Stomach smooth muscle (tissue), 2 donors: ENCODE results near the gene NEUROD2.

Experiments used
- H3K27ac ChIP-seq: one replicate; pipeline ENCODE4 v1.7.0; 2013; ENCODE audit warnings: mild to moderate bottlenecking, low read length, inconsistent platforms
- H3K27me3 ChIP-seq, 2 donors: one replicate each; pipeline ENCODE4 v1.7.0; 2013; ENCODE audit warnings: low read length in 2 of 2; ENCODE audit not compliant: insufficient read depth in 2 of 2, control insufficient read depth in 1 of 2
- H3K36me3 ChIP-seq, 2 donors: one replicate each; pipeline ENCODE4 v1.7.0; 2013; ENCODE audit warnings: low read length in 2 of 2; ENCODE audit not compliant: control insufficient read depth in 2 of 2, insufficient read depth in 2 of 2
- H3K4me1 ChIP-seq: one replicate; pipeline ENCODE4 v1.7.0; 2013; ENCODE audit warnings: low read length; ENCODE audit not compliant: control insufficient read depth, insufficient read depth
- H3K4me3 ChIP-seq, 2 donors: one replicate each; pipeline ENCODE4 v1.7.0; 2013; ENCODE audit warnings: low read length in 2 of 2
- H3K9ac ChIP-seq, 2 donors: one replicate each; pipeline ENCODE4 v1.7.0; 2013; ENCODE audit warnings: low read length in 2 of 2, mild to moderate bottlenecking in 1 of 2
- H3K9me3 ChIP-seq, 2 donors: one replicate each; pipeline ENCODE4 v1.7.0; 2013; ENCODE audit warnings: low read length in 2 of 2; ENCODE audit not compliant: control insufficient read depth in 2 of 2
- donor health status: healthy.
- donor health status: Pancreatic carcinoma.

The NEUROD2 gene

GRCh38 chr17:39607851-39608130 is at the start of gene NEUROD2:
Gene NEUROD2 (minus strand): TSS chr17:39607920. CDS start chr17:39606599, 1,321 bp downstream.
- Histone ChIP-seq H3K4me1 (peaks cover 24% of the 10 kb centered on the region), H3K9ac (no peak within 1 kb of the TSS), H3K27ac (no peak within 1 kb of the TSS), H3K27me3 (peaks cover 45 to 71% of the 10 kb centered on the region in 2 donors), H3K4me3 (peak within 1 kb of the TSS in 1 of 2 donors; percentile 3), H3K36me3 (no peaks in the 10 kb centered on the region), H3K9me3 (no peaks in the 10 kb centered on the region)

- Histone ChIP-seq H3K9ac (no peak overlapping the region), H3K4me3 (no peak overlapping the region), H3K4me1 (peaks cover 7% of the 10 kb centered on the region), H3K9me3 (no peaks in the 10 kb centered on the region), H3K27ac (no peak overlapping the region), H3K36me3 (peaks cover 11 to 16% of the 10 kb centered on the region in 2 donors), H3K27me3 (no peaks in the 10 kb centered on the region)
Measured at GRCh38 chr17:39655105-39655504, 47.4 kb upstream of the NEUROD2 start.

GRCh38 chr17:39653662-39654331 is 46.1 kb upstream of the NEUROD2 start:
- peaks cover 7% of the 10 kb centered on the region for H3K4me1 ChIP-seq
- H3K4me3 ChIP-seq: no peak overlapping the region
- H3K9me3 ChIP-seq: no peaks in the 10 kb centered on the region
- H3K36me3 ChIP-seq: peaks cover 8 to 11% of the 10 kb centered on the region in 2 donors
- H3K9ac ChIP-seq: no peak overlapping the region
- no peaks in the 10 kb centered on the region for H3K27me3 ChIP-seq
- H3K27ac ChIP-seq: no peak overlapping the region

DNA sequence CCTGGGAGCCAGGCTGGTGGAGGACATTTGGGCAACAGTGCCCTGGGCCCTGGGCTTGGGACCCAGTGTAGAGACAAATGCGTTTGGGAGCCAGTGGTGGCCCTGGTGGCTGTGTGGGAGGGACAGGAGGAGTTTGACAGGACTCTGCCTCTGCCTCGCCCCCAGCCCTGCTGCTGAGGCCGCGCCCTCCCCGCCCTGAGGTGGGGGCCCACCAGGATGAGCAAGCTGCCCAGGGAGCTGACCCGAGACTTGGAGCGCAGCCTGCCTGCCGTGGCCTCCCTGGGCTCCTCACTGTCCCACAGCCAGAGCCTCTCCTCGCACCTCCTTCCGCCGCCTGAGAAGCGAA is 45.6 kb upstream of the NEUROD2 start:
- no peak overlapping the region for H3K27ac ChIP-seq
- no peak overlapping the region for H3K4me3 ChIP-seq
- peaks cover 4 to 6% of the 10 kb centered on the region in 2 donors for H3K36me3 ChIP-seq
- H3K27me3 ChIP-seq: no peaks in the 10 kb centered on the region
- no peak overlapping the region for H3K9ac ChIP-seq
- H3K4me1 ChIP-seq: peaks cover 7% of the 10 kb centered on the region
- H3K9me3 ChIP-seq: no peaks in the 10 kb centered on the region

DNA sequence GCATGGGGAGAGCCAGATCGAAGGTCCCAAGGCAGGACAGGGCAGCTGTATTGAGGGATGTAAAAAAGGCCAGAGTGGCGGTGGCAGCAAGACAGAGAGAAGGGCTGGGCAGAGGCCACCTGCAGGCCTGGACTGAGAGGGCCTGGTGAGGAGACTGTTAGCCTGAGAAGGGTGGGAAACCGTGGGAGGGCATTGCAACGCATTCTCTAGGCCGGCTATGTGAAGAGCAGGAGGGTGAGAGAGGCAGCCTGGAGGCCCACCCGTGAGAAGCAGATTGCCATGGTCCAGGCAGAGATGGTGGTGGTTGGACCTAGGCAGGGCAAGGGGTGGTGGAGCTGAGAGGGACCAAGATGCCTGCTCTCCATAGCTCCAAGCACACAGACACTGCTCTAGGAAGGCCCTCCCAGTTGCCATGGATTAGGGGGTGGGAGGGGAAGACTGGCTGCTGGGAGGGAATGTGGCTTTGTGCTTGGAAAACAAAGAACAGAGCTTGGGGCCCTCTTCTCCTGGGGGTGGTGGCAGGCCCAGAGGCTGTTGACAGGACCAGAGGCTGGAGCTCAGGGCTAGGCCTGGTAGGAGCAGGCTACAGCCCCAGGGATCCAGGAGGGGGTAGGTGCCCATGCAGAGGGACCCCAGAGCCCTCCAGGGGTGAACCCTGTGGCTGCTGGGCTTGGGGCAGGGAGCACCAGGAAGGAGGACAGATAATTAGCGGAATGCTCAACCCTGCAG is 45.0 kb upstream of the NEUROD2 start:
- Histone ChIP-seq H3K27ac (no peak overlapping the region), H3K27me3 (no peaks in the 10 kb centered on the region), H3K36me3 (peaks cover under 1 to 3% of the 10 kb centered on the region in 2 donors), H3K4me3 (no peak overlapping the region), H3K4me1 (peaks cover 7% of the 10 kb centered on the region), H3K9me3 (no peaks in the 10 kb centered on the region), H3K9ac (no peak overlapping the region)

DNA sequence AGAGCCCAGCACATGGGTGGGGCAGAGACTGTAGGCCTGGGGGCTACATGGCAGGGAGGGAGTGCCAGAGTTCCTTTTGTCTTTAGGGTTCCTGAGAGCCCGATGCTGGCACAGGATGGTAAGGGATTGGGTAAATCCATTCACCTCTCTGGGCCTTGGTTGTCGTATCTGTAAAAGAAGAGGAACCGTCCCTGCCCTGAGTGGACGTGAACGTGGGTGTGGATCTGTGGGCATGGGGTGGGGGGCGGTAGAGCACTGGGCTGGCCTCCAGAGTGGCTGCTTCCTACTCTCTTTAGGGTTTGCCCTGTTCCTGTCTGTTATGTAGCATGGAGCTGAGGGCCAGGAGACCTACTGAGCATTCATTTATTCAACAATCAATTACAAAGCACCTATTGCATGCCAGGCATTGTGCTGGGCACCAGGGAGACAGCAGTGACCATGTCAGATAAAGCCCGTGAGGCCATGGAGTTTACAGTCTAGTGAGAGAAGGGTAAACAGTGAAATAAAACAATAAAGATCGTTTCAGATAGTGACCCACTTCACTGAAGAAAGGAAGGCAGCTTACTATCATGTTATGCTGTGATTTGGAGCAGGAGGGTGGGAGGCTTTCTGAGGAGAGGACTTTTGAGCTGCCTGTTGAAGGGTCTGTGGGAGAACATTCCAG is 44.3 kb upstream of the NEUROD2 start:
- no peak overlapping the region for H3K27ac ChIP-seq
- H3K9me3 ChIP-seq: no peaks in the 10 kb centered on the region
- H3K9ac ChIP-seq: no peak overlapping the region
- H3K27me3 ChIP-seq: no peaks in the 10 kb centered on the region
- H3K36me3 ChIP-seq: no peaks in the 10 kb centered on the region
- peaks cover 7% of the 10 kb centered on the region for H3K4me1 ChIP-seq
- H3K4me3 ChIP-seq: no peak overlapping the region

- Histone ChIP-seq H3K27me3 (no peaks in the 10 kb centered on the region), H3K9ac (no peak overlapping the region), H3K9me3 (no peaks in the 10 kb centered on the region), H3K4me3 (no peak overlapping the region), H3K36me3 (no peaks in the 10 kb centered on the region), H3K27ac (no peak overlapping the region), H3K4me1 (peaks cover 7% of the 10 kb centered on the region)
Measured at GRCh38 chr17:39650121-39650579, 42.4 kb upstream of the NEUROD2 start.

DNA sequence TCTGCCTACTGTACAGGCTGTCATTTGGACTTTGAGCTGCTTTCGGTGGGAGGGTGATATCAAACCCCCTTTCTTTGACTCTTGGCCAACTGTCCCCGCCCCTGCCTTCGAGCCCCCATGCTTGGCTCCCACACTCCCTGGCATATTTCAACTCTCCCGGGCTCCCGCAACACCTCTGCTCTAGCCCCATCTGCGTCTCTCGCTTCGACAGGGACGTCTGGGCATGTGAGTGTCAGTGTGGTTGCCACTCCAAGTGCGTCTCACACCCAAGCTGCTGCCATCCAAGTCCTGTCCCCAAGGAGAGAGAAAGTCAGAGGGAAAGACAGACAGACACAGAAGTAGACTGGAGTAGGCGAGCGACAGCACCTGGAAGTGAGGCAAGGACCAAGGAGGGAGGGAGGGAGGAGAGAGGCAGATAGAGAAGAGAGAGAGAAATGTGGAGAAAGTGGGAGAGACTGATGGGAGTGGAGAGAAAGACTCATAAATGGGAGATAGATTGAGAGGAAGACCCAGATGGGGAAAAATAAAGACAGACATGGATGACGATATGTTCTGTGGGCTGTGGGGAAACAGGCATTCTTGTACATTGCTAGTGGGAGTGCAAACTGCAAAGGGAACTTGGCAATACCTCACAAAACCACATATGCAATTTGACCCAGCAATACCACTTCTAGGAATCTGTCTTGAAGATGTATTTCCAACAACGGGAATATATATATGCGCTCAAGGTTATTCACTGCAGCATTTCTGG is 41.1 kb upstream of the NEUROD2 start:
- Histone ChIP-seq H3K9me3 (no peaks in the 10 kb centered on the region), H3K36me3 (no peaks in the 10 kb centered on the region), H3K4me3 (no peak overlapping the region), H3K4me1 (peaks cover 7% of the 10 kb centered on the region), H3K27ac (no peak overlapping the region), H3K27me3 (no peaks in the 10 kb centered on the region), H3K9ac (no peak overlapping the region)

- Histone ChIP-seq H3K4me3 (no peak overlapping the region), H3K9ac (no peak overlapping the region), H3K4me1 (peaks cover 3% of the 10 kb centered on the region), H3K27me3 (no peaks in the 10 kb centered on the region), H3K36me3 (no peaks in the 10 kb centered on the region), H3K9me3 (no peaks in the 10 kb centered on the region), H3K27ac (no peak overlapping the region)
Measured at GRCh38 chr17:39647256-39647655, 39.5 kb upstream of the NEUROD2 start.

- H3K27me3 ChIP-seq: no peaks in the 10 kb centered on the region
- no peak overlapping the region for H3K9ac ChIP-seq
- H3K27ac ChIP-seq: no peak overlapping the region
- no peaks in the 10 kb centered on the region for H3K9me3 ChIP-seq
- no peak overlapping the region for H3K4me3 ChIP-seq
- H3K36me3 ChIP-seq: no peaks in the 10 kb centered on the region
- H3K4me1 ChIP-seq: peaks cover 13% of the 10 kb centered on the region
Measured at GRCh38 chr17:39643271-39643670, 35.6 kb upstream of the NEUROD2 start.
